ENCODE results near the gene FAM163B. TPM values are rescaled to one million over a fixed set of nuclear protein-coding genes. Genes with fewer than 3 reads are reported as not detected.

Gene FAM163B
- total and polyA plus RNA-seq, 9 of the 15 experiments (the other 6 are each of a cell fraction or from before 2014, with no cell fraction given): not detected

GRCh38 chr9:133547116-133547515 lies 62.1 kb downstream of the FAM163B start:
- TF ChIP-seq ZNF24 (IDR thresholded peaks at IDR 0.05): peak; percentile 60
- TF ChIP-seq E2F8 (IDR thresholded peaks at IDR 0.05; ENCODE audit: low read depth, partially characterized antibody): no peak
- intact Hi-C loops (cut with micrococcal nuclease): no loop called here
- Histone ChIP-seq H3K9me1 (ENCODE audit: control insufficient read depth, insufficient read depth, low read length) (peaks cover 4% of the 10 kb centered on the region), H3K9ac (ENCODE audit: insufficient read depth in 1 of 2, low read depth in 2 of 2, low read length in 2 of 2) (no peak overlapping the region), H3K27ac (ENCODE audit: extremely low read depth, low read depth, low read length) (no peak overlapping the region), H4K20me1 (replicated peaks; ENCODE audit: control insufficient read depth, insufficient read depth, low read length) (peaks cover 18% of the 10 kb centered on the region), H3K4me3 (no peak overlapping the region), H3K79me2 (ENCODE audit: control insufficient read depth, insufficient read depth, low read length) (no peaks in the 10 kb centered on the region), H3K27me3 (ENCODE audit: control insufficient read depth in 2 of 2, insufficient read depth in 2 of 2, low read length in 2 of 2) (peaks cover 12 to 59% of the 10 kb centered on the region in 2 experiments), H3K9me3 (replicated peaks; ENCODE audit: control insufficient read depth, insufficient read depth, low read depth, low read length) (no peaks in the 10 kb centered on the region), H3K4me1 (replicated peaks in 1 of 2; ENCODE audit: control insufficient read depth in 2 of 2, insufficient read depth in 2 of 2, low read length in 2 of 2) (peaks cover 0 to 15% of the 10 kb centered on the region in 2 experiments; a peak in 2 of 5 replicates), H3K4me2 (ENCODE audit: insufficient read depth, low read length) (no peak overlapping the region), H3K36me3 (ENCODE audit: control insufficient read depth, insufficient read depth, low read length) (no peaks in the 10 kb centered on the region), H2AFZ (ENCODE audit: low read depth, low read length) (no peak overlapping the region)
- FAIRE-seq (no peak), ATAC-seq (no peak), DNase-seq (ENCODE audit: extremely low read depth in 1 of 4, low spot score in 3 of 4) (no peak)
- BruUV-seq (replicated peaks): no TSS peak
- in situ Hi-C loops (cut with MboI): no loop called here
- ChIA-PET CTCF (ENCODE audit: low intra/inter-chr PET ratio) (no interaction called here), POLR2A (interaction anchor here (1.0 kb wide), 1 partner anchor 132 kb away, joined by 3 read pairs; no protein-coding TSS in a partner anchor)
- 10% methylated on average over 15 of the region's 15 CpGs for WGBS (ENCODE audit: insufficient coverage, low coverage, missing lambda C conversion rate)

- in situ Hi-C loops (cut with MboI) (no loop called here), intact Hi-C loops (cut with micrococcal nuclease) (no loop called here)
- no peak overlapping the region for H3K4me3 ChIP-seq
- H3K27ac ChIP-seq (ENCODE audit: extremely low read depth, low read depth, low read length): no peak overlapping the region
- peaks cover 0 to 15% of the 10 kb centered on the region in 2 experiments; a peak in 2 of 5 replicates for H3K4me1 ChIP-seq (replicated peaks in 1 of 2; ENCODE audit: control insufficient read depth in 2 of 2, insufficient read depth in 2 of 2, low read length in 2 of 2)
- H3K27me3 ChIP-seq (ENCODE audit: control insufficient read depth in 2 of 2, insufficient read depth in 2 of 2, low read length in 2 of 2): peaks cover 16 to 64% of the 10 kb centered on the region in 2 experiments
- POLR2A ChIA-PET: interaction anchor here (0.6 to 0.9 kb wide), 3 partner anchors 13 to 559 kb away, joined by 3 read pairs; no protein-coding TSS in a partner anchor
- CTCF ChIA-PET (ENCODE audit: low intra/inter-chr PET ratio): no interaction called here
- peaks cover 4% of the 10 kb centered on the region for H3K9me1 ChIP-seq (ENCODE audit: control insufficient read depth, insufficient read depth, low read length)
- no peaks in the 10 kb centered on the region for H3K79me2 ChIP-seq (ENCODE audit: control insufficient read depth, insufficient read depth, low read length)
- H4K20me1 ChIP-seq (replicated peaks; ENCODE audit: control insufficient read depth, insufficient read depth, low read length): peaks cover 26% of the 10 kb centered on the region
- H3K9me3 ChIP-seq (replicated peaks; ENCODE audit: control insufficient read depth, insufficient read depth, low read depth, low read length): no peaks in the 10 kb centered on the region
- ATAC-seq: no peak
- no peak overlapping the region for H2AFZ ChIP-seq (ENCODE audit: low read depth, low read length)
- DNase-seq (ENCODE audit: extremely low read depth in 1 of 4, low spot score in 3 of 4): no peak
- FAIRE-seq: no peak
- BruUV-seq (replicated peaks): no TSS peak
- TF ChIP-seq KHSRP (IDR thresholded peaks at IDR 0.05): no peak
- no peak for TF ChIP-seq FOXP4 (CRISPR knock-in tag; IDR thresholded peaks at IDR 0.05; ENCODE audit: borderline replicate concordance)
- TF ChIP-seq NFIC (IDR thresholded peaks at IDR 0.05): no peak
- no peak for TF ChIP-seq IFI16 (CRISPR knock-in tag; IDR thresholded peaks at IDR 0.05)
- no peak for TF ChIP-seq PYGO2 (tag; IDR thresholded peaks at IDR 0.05)
- TF ChIP-seq ARID2 (IDR thresholded peaks at IDR 0.05): no peak
- 0% methylated on average over 5 of the region's 8 CpGs for WGBS (ENCODE audit: insufficient coverage, low coverage, missing lambda C conversion rate)
- no peak overlapping the region for H3K4me2 ChIP-seq (ENCODE audit: insufficient read depth, low read length)
- H3K36me3 ChIP-seq (ENCODE audit: control insufficient read depth, insufficient read depth, low read length): no peaks in the 10 kb centered on the region
- H3K9ac ChIP-seq (ENCODE audit: insufficient read depth in 1 of 2, low read depth in 2 of 2, low read length in 2 of 2): no peak overlapping the region
Observed at GRCh38 chr9:133546287-133546680, 62.9 kb downstream of the FAM163B start.

All from K562 (cell line).